Fibroblast of lung (primary cell): ENCODE data around the gene CACNA1H.

Experiments
- CTCF ChIP-seq, 2 donors: IDR thresholded peaks in 1 of 2; conservative IDR thresholded peaks in 1 of 2; 1 replicate in 1 of 2; 2 replicates in 1 of 2; pipeline ENCODE4 v1.5.1; 2011 to 2012; ENCODE audit warnings: low read length in 2 of 2, control low read depth in 1 of 2, inconsistent platforms in 1 of 2, low read depth in 1 of 2, mild to moderate bottlenecking in 1 of 2
- EZH2 ChIP-seq: IDR thresholded peaks from 2 replicates; pipeline ENCODE4 v1.5.1; 2012; ENCODE audit warnings: low read length, control low read depth, mild to moderate bottlenecking; ENCODE audit errors: missing control alignments

- TF ChIP-seq CTCF (conservative IDR thresholded peaks at IDR 0.05 in 1 of 2, IDR thresholded peaks at IDR 0.05 in 1 of 2; ENCODE audit: low read depth in 1 of 2, low read length in 2 of 2) (no peak), EZH2 (no peak)
These were observed 30.3 kb downstream of the CACNA1H start for GRCh38 chr16:1182950-1183907.
